Astrocyte (in vitro differentiated cells and primary cell): ENCODE measurements around the gene C2orf92.

Experiments
- CTCF ChIP-seq: IDR thresholded peaks from 2 replicates; pipeline ENCODE4 v1.5.1; 2011; ENCODE audit warnings: low read depth, mild to moderate bottlenecking, inconsistent platforms, low read length, moderate library complexity; ENCODE audit not compliant: insufficient read depth
- EZH2 ChIP-seq: IDR thresholded peaks from 2 replicates; pipeline ENCODE4 v1.6.1; 2012; ENCODE audit warnings: mild to moderate bottlenecking, low read length, inconsistent platforms; ENCODE audit not compliant: insufficient read depth

- no peak for TF ChIP-seq CTCF
- no peak for TF ChIP-seq EZH2
These were observed 65.6 kb downstream of the C2orf92 start for GRCh38 chr2:97735161-97735561.
